ENCODE measurements around the gene MAPK11. TPM values are rescaled to one million over a fixed set of nuclear protein-coding genes. Genes with fewer than 3 reads are reported as not detected.

The MAPK11 gene
- total RNA-seq, result 10 to 100 TPM; 23.1 to 24.6 TPM

DNA sequence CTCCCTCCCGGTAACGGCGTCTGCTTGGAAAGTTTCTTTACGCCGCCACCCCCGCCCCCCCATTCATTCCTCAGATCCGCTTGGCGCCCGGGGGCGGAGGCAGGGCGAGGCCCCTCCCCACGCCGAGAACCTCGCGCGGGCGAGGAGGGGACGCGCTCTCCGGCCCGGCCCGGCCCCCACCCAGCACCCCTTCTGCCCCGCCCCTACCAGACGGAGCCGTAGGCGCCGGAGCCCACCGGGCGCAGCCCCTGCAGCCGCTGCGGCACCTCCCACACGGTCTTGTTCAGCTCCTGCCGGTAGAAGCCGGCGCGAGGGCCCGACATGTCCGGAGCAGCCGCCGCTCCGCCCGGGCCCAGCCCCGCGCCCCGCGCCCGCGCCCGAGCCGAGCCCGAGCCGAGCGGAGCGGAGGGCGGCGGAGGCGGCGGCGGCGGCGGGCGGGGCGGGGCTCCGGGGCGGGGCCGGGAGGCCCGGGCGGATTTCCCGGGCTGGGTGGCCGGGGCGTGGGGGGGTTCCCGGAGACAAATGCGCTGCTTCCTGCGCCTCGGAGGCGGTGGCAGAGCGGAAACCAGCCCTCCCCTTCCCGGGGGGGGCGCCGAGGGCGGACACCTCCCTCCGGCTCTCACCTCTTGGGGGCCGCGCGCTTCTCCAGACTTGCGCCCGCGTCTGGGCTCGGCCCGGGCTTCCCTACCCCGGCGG is at the start of gene MAPK11:
TSS of gene MAPK11 (minus strand) at position 411 of the 696 bp plus-strand sequence. CDS start at position 323, 88 bp downstream.
- Mint-ChIP-seq H3K27ac (peak within 1 kb of the TSS; percentile 8), H3K9me3 (no peaks in the 10 kb centered on the region), H3K4me1 (ENCODE audit: low read depth) (peaks cover 8% of the 10 kb centered on the region), H3K4me3 (peak within 1 kb of the TSS; percentile 68), H3K27me3 (no peaks in the 10 kb centered on the region), H3K36me3 (no peaks in the 10 kb centered on the region)
- intact Hi-C loops (cut with micrococcal nuclease), result loop anchor here (1.0 to 5.0 kb wide), 2 partner anchors 72 to 352 kb away; no protein-coding TSS in a partner anchor
- CTCF ChIA-PET, result interaction anchor here (1.2 to 1.5 kb wide), 2 partner anchors 18 to 227 kb away, joined by 3 read pairs; no protein-coding TSS in a partner anchor
- POLR2A ChIA-PET, result interaction anchor here (1.1 kb wide), 1 partner anchor 233 kb away, joined by 3 read pairs; no protein-coding TSS in a partner anchor
- peak; percentile 82 for DNase-seq

DNA sequence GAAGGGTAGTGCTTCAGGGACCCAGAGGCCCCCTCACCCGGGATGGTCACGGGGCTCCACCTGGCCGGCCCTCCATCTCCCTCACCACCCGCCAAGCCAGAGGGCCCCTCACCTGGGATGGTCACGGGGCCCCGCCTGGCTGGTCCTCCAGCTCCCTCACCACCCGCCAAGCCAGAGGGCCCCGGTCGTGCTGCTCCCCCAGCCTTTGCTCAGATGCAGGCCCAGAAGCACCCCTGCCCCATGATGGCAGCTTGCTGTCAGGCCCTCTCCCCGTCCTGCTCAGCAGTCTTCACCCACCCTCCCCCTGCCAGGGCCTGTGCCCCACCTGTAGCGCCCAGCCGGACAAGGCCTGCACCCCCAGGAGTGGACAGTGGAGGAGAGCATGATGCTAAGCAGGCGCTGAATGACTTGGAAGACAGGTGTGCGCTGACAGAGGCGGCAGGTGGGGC is 49.3 kb upstream of the MAPK11 start:
- no peak overlapping the region for H3K27ac Mint-ChIP-seq
- no peaks in the 10 kb centered on the region for H3K27me3 Mint-ChIP-seq
- ChIA-PET CTCF (interaction anchor here (0.9 kb wide), 1 partner anchor 9 kb away, joined by 3 read pairs; no protein-coding TSS in a partner anchor), POLR2A (no interaction called here)
- H3K4me3 Mint-ChIP-seq, result no peak overlapping the region
- no peaks in the 10 kb centered on the region for H3K36me3 Mint-ChIP-seq
- DNase-seq, result no peak
- H3K4me1 Mint-ChIP-seq (ENCODE audit: low read depth), result peaks cover 5% of the 10 kb centered on the region
- intact Hi-C loops (cut with micrococcal nuclease), result no loop called here
- H3K9me3 Mint-ChIP-seq, result no peaks in the 10 kb centered on the region

DNA sequence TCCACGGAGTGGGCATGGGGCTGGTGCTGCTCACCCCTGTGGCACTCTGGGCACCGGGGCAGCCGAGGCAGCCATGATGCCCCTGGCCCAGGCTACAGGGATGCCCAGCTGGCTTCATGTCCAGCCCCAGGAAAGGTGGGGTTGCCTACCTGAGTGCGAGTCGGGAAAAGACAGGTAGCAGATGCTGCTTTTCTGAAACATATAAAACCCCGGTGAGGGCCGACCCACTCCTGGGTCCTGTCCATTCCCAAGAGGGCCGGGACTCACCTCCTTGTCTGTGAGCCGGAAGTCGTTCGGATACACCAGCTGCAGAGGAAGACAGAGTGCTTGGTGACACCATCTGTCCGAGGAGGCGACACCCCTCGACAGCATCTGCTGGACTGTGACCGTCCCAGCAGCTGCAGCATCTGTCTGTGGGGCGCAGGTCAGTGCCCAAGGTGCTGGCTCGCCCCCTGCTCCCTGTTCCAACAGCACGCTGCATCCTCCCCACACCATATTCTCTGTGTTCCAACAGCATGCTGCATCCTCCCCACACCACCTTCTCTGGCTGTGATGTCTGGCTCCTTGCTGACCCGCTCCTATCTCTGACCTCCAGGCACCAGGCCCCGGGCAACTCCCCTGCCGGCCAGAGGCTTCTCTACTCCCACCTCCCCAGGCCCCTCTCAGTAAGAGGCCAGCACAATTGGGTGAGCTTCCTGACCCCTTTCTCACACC is 48.7 kb upstream of the MAPK11 start:
- ChIA-PET POLR2A (no interaction called here), CTCF (no interaction called here)
- no peak overlapping the region for H3K27ac Mint-ChIP-seq
- H3K27me3 Mint-ChIP-seq, result no peaks in the 10 kb centered on the region
- H3K9me3 Mint-ChIP-seq, result no peaks in the 10 kb centered on the region
- intact Hi-C loops (cut with micrococcal nuclease), result no loop called here
- no peaks in the 10 kb centered on the region for H3K36me3 Mint-ChIP-seq
- H3K4me1 Mint-ChIP-seq (ENCODE audit: low read depth), result peaks cover 11% of the 10 kb centered on the region
- no peak overlapping the region for H3K4me3 Mint-ChIP-seq
- no peak for DNase-seq

DNA sequence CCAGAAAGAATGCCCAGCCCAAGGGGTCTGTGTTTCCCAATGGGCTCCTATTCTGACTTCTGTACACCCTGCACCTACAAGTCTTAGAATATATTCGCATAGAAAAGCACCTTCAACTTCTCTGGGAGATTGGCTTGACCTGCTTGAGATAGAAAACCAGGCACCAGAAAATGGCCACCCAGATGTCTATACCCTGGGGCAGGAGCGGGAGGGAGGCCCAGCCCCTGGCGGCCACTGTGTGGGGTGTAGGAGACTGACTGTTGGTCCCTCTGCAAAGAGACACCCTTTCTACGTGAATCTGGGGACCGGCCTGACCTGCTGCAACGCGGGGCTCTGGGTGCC is 48.1 kb upstream of the MAPK11 start:
- ChIA-PET POLR2A (no interaction called here), CTCF (no interaction called here)
- H3K4me1 Mint-ChIP-seq (ENCODE audit: low read depth), result peaks cover 11% of the 10 kb centered on the region
- H3K36me3 Mint-ChIP-seq, result no peaks in the 10 kb centered on the region
- H3K27me3 Mint-ChIP-seq, result no peaks in the 10 kb centered on the region
- H3K27ac Mint-ChIP-seq, result no peak overlapping the region
- intact Hi-C loops (cut with micrococcal nuclease), result no loop called here
- H3K9me3 Mint-ChIP-seq, result no peaks in the 10 kb centered on the region
- no peak for DNase-seq
- H3K4me3 Mint-ChIP-seq, result no peak overlapping the region

DNA sequence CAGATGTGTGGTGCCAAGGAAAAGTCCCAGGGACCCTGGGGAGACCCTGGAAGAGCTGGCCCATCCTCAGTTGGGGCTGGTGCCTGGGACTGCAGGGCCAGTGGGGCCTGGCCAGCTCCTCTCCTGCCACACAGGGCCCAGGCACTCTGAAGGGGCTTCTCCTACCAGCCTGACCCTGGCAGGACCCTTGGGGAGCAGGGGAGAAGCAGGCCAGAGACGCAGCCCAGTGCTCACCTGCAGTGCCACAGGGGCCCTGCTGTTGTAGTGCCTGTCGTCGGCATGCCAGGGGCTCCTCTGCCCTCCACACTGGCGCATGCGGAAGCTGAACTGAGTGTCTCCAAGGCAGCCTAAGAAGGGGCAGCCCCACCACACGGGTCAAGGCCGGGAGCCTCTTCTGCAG is 47.5 kb upstream of the MAPK11 start:
- Mint-ChIP-seq H3K9me3 (no peaks in the 10 kb centered on the region), H3K4me3 (no peak overlapping the region), H3K27ac (no peak overlapping the region), H3K27me3 (no peaks in the 10 kb centered on the region), H3K36me3 (no peaks in the 10 kb centered on the region), H3K4me1 (ENCODE audit: low read depth) (peaks cover 11% of the 10 kb centered on the region)
- intact Hi-C loops (cut with micrococcal nuclease), result no loop called here
- no peak for DNase-seq
- ChIA-PET CTCF (no interaction called here), POLR2A (no interaction called here)

DNA sequence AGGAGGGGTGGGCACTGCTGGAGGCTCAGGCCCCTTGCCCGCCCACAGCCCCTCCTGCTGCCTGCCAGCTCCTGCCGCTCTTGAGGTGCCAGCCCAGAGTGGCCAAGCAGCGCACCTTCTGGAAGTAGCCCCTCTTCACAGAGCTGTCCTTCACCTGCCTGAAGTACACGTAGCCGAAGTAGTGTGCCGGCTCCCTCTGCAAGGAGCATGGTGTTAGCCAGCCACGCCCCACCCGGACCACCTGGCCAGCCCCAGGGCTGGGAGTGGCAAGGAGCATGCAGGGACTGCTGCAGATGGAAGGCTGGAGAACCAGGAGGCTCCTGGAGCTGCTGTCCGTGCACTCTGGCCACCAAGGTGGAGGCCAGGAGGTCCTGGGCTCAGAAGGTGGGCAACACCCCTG is 47.0 kb upstream of the MAPK11 start:
- Mint-ChIP-seq H3K4me1 (ENCODE audit: low read depth) (peaks cover 11% of the 10 kb centered on the region), H3K27ac (no peak overlapping the region), H3K9me3 (no peaks in the 10 kb centered on the region), H3K4me3 (no peak overlapping the region), H3K27me3 (no peaks in the 10 kb centered on the region), H3K36me3 (no peaks in the 10 kb centered on the region)
- ChIA-PET POLR2A (no interaction called here), CTCF (no interaction called here)
- intact Hi-C loops (cut with micrococcal nuclease), result no loop called here
- no peak for DNase-seq

DNA sequence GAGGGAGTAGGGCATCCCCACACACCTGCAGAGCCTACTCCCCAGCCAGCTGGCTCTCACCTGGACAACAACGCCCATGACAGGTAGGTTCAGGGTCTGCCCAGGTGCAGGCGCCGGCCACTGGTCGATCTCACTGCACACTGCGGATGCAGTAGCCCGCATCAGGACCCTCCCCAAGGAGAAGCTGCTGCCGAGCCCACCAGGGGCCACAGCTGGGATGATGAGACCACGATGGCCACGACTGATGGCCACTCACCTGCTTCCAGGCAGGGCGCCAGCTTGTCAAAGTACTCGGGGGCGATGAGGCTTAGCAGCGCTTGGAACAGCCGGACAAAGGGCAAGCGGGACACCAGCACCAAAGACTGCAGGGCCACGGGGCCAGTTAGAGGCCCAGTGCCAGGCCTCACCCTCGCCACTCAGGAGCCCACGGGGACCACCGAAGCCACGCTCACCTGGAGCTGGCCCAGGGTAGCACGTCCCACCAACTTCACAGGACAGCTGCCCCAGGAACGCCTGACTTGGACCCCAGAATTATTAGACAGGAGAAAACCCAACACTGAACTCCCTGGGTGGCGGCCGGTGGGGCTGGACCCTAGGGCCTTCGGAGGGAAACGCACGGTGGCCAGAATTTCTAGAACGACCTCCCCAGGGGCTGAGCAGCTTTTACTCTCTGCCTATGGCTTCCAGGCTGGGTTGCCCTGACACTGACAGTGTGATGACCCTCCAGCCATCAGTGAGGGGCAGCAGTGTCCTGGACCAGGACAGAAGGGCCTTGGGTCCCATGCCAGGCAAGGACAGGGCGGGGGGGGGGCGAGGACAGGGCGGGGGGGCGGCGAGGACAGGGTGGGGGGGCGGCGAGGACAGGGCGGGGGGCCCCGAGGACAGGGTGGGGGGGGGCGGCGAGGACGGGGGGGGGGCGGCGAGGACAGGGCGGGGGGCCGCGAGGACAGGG is 46.2 kb upstream of the MAPK11 start:
- Mint-ChIP-seq H3K4me1 (ENCODE audit: low read depth) (peaks cover 11% of the 10 kb centered on the region), H3K4me3 (no peak overlapping the region), H3K27me3 (no peaks in the 10 kb centered on the region), H3K27ac (no peak overlapping the region), H3K9me3 (no peaks in the 10 kb centered on the region), H3K36me3 (no peaks in the 10 kb centered on the region)
- ChIA-PET POLR2A (no interaction called here), CTCF (interaction anchor here (1.1 to 3.5 kb wide), 2 partner anchors 9 to 10 kb away, joined by 4 to 12 read pairs; partner anchors contain the start of gene DENND6B)
- intact Hi-C loops (cut with micrococcal nuclease), result no loop called here
- DNase-seq, result no peak

DNA sequence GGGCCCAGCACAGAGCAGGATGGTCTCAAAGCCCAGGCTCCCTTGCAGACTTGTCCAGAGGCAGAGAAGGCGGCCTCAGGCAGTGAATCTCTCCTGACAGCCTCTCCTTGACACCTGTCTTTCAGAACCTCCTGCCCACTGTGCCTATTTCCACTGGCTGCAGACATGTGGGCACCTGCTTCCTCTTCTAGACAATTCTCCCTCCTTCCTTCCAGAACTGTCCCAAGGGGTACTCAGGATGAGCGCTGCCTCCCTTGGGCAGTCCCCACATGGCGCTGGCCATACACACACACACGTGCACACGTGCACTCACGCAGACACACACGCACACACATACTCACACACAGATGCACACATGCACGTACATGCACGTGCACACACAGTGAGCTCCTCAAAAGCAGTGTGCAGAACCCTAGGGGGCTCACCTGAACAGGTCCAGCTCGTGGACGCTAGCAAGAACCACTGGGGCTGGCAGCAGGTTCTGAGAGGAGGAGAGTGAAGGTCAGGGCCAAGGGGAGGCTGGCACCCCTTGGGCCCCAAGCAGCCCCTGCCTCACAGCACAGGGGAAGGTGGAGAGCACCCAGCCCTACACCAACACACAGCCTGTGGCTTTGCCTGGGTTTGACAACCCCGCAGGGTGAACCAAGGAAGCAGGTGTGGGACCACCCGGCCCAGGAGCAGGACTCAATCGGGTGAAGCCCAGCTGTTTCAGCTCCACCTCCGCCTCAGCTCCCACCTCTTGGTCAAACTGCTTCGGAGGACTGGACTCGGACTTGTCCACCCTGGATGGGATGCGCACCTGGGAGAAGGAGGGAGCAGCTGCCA is 45.3 kb upstream of the MAPK11 start:
- Mint-ChIP-seq H3K9me3 (no peaks in the 10 kb centered on the region), H3K4me3 (no peak overlapping the region), H3K36me3 (no peaks in the 10 kb centered on the region), H3K4me1 (ENCODE audit: low read depth) (peaks cover 11% of the 10 kb centered on the region), H3K27ac (no peak overlapping the region), H3K27me3 (no peaks in the 10 kb centered on the region)
- CTCF ChIA-PET, result interaction anchor here (1.1 to 3.5 kb wide), 2 partner anchors 9 to 11 kb away, joined by 4 to 12 read pairs; partner anchors contain the start of gene DENND6B
- intact Hi-C loops (cut with micrococcal nuclease), result no loop called here
- POLR2A ChIA-PET, result interaction anchor here (0.6 to 1.3 kb wide), 3 partner anchors 65 to 210 kb away, joined by 3 to 5 read pairs (median 4); partner anchors contain the start of gene HDAC10
- no peak for DNase-seq

DNA sequence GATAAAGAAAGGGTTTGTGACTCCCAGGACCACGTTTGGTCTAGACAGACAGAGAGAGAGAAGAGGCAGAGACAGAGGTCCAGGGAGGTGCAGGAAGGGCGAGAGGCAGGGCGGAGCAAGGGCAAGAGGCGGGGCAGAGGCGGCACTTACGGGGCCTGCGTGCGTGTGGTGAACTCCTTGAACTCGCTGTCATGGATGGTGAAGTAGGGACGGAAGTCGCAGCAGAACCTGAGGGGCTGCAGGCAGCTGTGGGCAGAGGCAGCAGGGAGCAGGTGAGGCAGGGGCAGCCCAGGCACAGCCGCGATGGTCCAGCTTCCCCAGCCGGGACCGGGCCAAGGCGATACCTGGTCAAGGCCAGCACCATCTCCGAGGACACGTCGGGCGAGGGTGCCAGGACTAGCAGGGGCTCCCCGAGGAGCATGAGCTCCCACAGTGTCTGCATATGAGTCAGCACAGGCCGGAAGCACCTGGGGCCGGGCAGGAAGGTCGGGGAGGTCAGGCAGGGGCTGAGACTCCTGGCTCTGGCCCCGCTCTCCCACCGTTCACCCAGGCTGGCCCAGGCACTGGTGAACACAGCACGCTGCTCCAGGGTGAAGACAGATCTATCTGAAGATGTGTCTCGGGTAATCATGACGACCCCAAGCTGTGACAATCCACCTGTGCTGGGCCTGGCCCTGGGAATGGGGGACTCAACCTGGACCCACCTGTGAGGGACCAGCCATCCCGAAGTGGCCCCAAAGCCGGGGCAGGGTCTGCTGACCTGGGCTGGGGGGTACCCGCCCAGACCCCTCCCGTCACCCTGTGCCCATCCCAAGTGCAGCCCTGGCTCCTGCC is 44.5 kb upstream of the MAPK11 start:
- DNase-seq, result peak; percentile 89
- intact Hi-C loops (cut with micrococcal nuclease), result no loop called here
- ChIA-PET CTCF (interaction anchor here (1.1 to 3.5 kb wide), 3 partner anchors 10 to 28 kb away, joined by 4 to 12 read pairs (median 4); partner anchors contain the start of gene DENND6B), POLR2A (interaction anchor here (0.6 to 1.3 kb wide), 3 partner anchors 64 to 211 kb away, joined by 3 to 5 read pairs (median 4); partner anchors contain the start of gene HDAC10)
- Mint-ChIP-seq H3K9me3 (no peaks in the 10 kb centered on the region), H3K27me3 (no peaks in the 10 kb centered on the region), H3K4me3 (peak overlapping the region; percentile 73), H3K36me3 (no peaks in the 10 kb centered on the region), H3K4me1 (ENCODE audit: low read depth) (peaks cover 11% of the 10 kb centered on the region), H3K27ac (peak overlapping the region; percentile 75)

DNA sequence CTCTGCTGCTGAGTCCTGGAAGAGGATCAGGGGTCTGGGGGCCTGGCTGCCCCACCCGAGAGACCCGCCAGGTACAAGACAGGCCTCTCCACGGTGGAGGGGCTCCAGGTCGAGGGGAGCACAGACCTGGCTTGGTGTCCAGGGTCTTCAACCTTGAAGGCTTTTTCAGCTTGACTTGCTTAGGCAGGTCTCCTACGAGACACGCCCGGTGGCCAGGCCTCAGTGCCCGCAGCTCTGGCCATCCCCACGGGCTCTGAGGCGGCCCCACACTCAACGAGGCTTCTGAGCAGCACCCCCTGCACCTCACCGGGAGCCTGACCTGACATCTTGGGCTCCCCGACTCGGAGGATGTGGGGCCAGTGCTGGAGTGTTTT is 43.9 kb upstream of the MAPK11 start:
- CTCF ChIA-PET, result interaction anchor here (1.1 to 3.5 kb wide), 2 partner anchors 13 to 28 kb away, joined by 4 to 12 read pairs; partner anchors contain the start of gene DENND6B
- no peaks in the 10 kb centered on the region for H3K9me3 Mint-ChIP-seq
- no peaks in the 10 kb centered on the region for H3K27me3 Mint-ChIP-seq
- no peaks in the 10 kb centered on the region for H3K36me3 Mint-ChIP-seq
- DNase-seq, result no peak
- peak overlapping the region; percentile 75 for H3K27ac Mint-ChIP-seq
- POLR2A ChIA-PET, result interaction anchor here (1.3 kb wide), 1 partner anchor 212 kb away, joined by 5 read pairs; no protein-coding TSS in a partner anchor
- peak overlapping the region; percentile 73 for H3K4me3 Mint-ChIP-seq
- intact Hi-C loops (cut with micrococcal nuclease), result no loop called here
- H3K4me1 Mint-ChIP-seq (ENCODE audit: low read depth), result peaks cover 11% of the 10 kb centered on the region
